HG02885 (cell line): ENCODE results near the gene SYCE3.
A peak's percentile ranks its signal among the peaks of the same experiment; 100 is the strongest.

ENCODE experiments used
- ATAC-seq: cut with Tn5 transposase; IDR thresholded peaks from one replicate; pipeline ENCODE4 v1.9.1; 2021; ENCODE audit warnings: mild to moderate bottlenecking; ENCODE audit not compliant: unreplicated experiment, poor library complexity

Gene SYCE3

GRCh38 chr22:50600967-50601668, 38.4 kb upstream of the SYCE3 start:
- no peak for ATAC-seq

GRCh38 chr22:50600538-50600937, 37.8 kb upstream of the SYCE3 start, which contains the start of gene MAPK8IP2:
Gene MAPK8IP2 (plus strand): TSS chr22:50600793. CDS start chr22:50600819, 26 bp downstream.
- no peak for ATAC-seq

DNA sequence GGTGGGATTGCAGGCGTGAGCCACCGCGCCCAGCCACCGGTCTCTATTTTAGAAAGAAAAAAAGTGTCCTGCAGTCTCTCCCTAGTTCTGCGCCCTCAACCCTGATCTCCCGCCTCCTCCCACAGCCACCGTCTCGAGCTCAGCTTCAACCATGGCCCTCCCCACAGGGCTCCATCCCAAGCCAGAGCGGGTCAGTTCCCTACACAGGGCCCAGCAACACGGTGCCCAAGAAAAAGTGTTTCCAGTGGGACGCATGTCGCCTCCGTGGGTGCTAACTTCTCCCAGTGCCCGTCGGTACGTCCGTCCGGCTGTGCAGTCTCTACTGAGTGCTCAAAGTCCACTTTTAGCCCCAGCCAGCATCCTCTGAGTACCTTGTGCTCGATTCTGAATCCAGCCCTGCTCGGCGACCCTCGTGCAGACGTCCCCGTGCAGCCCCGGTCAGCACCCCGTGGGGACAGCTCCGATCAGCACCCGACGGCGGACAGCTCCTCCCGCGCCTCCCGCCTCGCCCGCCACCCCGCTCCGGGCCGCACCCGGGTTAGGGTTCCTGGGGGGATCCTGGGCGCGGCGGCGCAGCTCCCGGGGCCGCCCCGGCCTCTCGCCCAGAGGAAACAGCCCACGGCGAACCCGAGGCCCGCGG, 37.2 kb upstream of the SYCE3 start:
- ATAC-seq: no peak

DNA sequence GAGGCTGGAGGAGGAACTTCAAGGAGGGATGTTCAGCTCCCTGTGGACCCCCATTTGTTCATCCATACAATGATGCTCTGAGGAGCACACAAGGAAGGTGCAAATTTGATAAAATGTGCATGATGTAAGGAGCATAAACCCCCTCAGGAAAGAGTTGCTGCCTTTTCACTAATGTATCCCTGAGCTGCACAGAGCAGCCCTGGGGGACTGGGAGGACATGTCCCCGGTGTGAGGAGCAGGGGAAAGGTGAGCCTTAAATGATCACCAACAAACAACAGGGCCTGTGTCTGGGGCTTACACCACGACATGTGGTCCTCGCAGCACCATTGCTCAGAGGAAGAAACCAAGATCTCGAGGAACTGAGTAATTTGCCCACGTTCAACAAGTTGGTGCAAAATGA, 34.4 kb upstream of the SYCE3 start:
- no peak for ATAC-seq

DNA sequence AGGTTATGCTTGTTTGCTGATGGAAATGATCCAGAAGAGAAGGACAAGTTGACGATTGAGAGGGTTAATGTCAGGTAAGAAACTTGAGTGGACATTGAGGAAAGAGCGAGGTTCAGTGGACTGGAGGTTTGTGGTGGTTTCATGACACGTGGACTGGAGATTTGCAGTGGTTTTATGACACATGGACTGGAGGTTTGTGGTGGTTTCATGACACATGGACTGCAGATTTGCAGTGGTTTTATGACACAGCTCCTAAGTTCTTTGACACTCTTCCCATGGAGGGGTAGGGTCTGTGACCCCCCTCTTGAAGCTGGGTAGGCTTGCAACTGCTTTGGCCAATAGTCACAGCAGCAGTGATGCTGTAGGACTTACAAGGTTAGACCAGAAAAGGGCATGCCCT, 32.5 kb upstream of the SYCE3 start:
- ATAC-seq: no peak

- no peak for ATAC-seq
These were observed 24.7 kb upstream of the SYCE3 start for GRCh38 chr22:50587407-50587806.

DNA sequence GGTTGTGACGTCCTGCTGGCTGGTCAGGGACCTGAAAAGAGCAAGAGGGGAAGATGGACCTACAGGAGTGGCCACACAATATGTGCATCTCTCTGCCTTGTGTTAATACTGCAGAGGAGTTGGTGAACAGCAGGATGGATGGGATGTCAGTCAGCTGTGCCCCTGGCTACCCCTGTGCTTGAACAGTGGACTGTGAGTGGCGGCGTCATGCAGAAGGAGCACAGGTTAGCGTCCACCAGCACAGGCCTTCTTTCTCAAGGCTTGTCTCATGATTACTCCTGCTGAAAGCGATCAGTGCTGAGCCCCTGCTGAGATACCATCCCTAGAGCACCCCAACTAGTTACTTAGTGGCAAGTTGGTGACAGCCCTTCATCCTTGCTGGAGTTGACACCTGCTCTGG, 23.7 kb upstream of the SYCE3 start:
- no peak for ATAC-seq

DNA sequence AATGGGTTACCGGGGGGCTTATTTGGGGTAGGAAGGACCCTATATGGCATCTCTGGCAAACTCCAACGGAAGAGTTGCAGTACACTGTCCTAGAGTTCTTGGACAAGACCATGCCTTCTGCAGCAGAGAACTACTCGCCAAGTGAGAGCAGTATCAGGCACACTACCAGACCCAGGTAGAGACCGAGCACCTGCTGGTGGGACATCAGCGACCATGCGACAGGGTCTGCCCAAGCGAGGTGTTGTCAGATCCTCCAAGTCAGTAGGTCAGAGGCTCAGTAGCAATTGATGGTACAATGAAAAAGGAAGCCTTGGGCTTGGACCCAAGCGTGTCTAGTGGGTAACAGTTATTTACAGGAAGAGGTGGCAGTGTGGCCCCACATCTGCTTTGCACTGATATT, 23.1 kb upstream of the SYCE3 start:
- ATAC-seq: no peak

GRCh38 chr22:50585238-50585637, 22.5 kb upstream of the SYCE3 start:
- no peak for ATAC-seq

DNA sequence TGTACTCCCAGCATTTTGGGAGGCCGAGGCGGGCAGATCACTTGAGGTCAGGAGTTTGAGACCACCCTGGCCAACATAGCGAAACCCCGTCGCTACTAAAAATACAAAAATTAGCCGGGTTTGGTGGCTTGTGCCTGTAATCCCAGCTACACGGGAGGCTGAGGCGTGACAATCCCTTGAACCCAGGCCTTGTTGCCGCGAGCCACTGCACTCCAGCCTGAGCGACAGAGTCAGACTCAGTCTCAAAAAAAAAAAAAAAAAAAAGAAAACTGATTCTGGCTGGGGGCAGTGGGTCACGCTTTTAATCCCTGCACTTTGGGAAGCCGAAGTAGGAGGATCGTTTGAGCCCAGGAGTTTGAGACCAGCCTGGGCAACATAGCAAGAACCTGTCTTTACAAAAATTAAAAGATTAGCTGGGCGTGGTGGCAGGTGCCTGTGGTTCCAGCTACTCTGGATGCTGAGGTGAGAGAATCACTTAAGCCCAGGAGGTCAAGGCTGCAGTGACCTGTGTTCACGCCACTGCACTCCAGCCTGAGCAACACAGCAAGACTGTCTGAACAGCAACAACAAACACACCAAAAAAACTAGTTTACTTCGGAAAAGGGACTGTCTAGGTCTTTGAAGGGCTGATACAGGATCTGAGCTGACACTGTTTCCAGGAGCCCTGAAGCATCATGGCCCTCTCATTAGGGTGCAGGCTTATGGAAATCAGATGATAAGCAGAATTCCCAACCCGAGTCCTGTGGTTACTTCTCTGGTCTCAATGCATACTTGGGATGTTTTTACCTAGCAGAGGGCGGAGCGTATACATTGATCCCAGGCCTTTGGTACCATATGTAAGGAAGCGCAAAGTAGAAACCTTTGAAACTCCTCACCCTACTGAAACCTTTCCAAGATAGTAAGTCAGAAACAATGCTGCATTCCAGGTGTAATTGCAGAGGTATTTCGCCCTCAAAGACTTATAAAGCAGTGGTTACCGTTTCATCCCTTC, 21.7 kb upstream of the SYCE3 start:
- ATAC-seq: no peak

GRCh38 chr22:50583294-50583861, 20.7 kb upstream of the SYCE3 start:
- peak; percentile 27 for ATAC-seq

GRCh38 chr22:50582493-50583293, 20.0 kb upstream of the SYCE3 start, which contains the start of gene CHKB:
Gene CHKB (minus strand): TSS chr22:50582849. CDS start chr22:50582781, 68 bp downstream.
- peak; percentile 91 for ATAC-seq

- ATAC-seq: no peak
These were observed 19.3 kb upstream of the SYCE3 start for GRCh38 chr22:50581950-50582492.

- ATAC-seq: no peak
These were observed 18.6 kb upstream of the SYCE3 start for GRCh38 chr22:50581031-50581949.

DNA sequence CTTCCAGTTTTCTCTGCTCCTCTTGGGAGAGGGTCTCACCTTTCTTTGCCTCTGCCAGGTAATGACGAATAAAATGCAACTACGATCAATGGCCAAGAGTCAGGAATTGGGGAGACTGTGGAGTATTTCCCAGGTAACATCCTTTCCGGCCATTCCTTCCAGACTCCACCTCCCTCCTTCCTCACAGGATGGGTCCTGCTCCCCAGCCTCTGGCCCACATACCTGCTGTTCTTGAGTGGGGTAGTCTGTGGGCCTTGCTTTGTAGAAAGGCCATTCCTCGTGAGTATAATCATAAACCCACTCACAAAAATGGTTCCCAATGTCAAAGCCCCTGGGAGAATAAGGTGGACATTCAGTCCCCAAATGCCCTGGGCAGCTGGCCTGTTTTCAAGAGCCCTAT, 17.0 kb upstream of the SYCE3 start:
- no peak for ATAC-seq

- ATAC-seq: no peak
These were observed 16.1 kb upstream of the SYCE3 start for GRCh38 chr22:50578776-50579310.

DNA sequence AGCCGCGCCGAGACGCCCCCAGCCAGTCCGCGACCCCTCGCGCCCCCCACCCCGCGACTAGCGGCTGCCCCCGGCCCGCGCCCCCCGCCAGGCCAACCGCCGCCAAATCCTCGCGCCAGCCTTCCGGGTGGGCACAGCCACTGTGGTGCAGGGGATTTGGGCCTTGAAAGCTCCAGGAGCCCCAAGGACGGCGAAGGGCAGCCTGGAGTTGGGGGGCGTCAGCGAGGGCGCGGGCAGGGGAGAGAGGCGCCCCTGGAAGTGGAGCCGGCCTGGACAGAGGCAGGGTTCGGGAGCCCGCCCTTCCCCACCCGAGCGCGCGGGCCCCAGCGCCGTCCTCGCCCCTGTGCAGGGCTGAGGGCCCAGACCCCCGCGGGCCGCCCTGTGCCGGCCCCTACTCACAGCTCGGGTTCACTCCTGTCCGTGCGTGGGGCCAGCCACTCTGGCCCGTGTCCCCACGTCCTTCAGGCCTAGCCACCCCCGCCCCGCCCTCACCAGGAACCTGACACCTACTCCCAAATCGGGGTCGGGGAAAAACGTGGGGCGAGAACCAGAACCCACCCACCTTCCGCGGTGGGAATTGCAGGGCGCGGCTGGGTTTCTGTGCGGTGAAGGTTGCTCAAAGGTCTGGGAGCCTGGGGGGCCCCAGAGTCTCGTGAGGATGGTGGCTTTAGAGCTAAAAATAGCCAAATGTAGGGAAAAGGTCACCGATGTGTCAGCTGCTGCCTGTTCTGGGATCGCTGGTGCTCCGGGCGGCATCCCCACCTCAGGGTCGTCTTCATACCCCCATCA, 15.5 kb upstream of the SYCE3 start, which contains the start of gene CPT1B:
TSS of gene CPT1B (minus strand) at position 441 of the 789 bp plus-strand sequence. CDS start 512 bp downstream, outside the sequence.
- no peak for ATAC-seq
